Gastrocnemius medialis (tissue), 4 donors: ENCODE measurements around the gene NAV1. TPM values are rescaled to one million over a fixed set of nuclear protein-coding genes. Genes with fewer than 3 reads are reported as not detected.

Source experiments
- ATAC-seq, 2 donors: fragments of 150-250 bp; one replicate each; pipeline ENCODE4 v1.9.1; 2016
- DNase-seq, 2 donors: peaks; one replicate each; pipeline ENCODE4 v3.0.0-alpha.2; 2019
- H3K27ac ChIP-seq, 4 donors: fragments of 200-600 bp; sonication (generic); 1 replicate in 1 of 4; 2 replicates in 3 of 4; pipeline ENCODE4 v1.5.1; 2016 to 2018; ENCODE audit warnings: mild to moderate bottlenecking in 2 of 4, moderate library complexity in 1 of 4
- H3K27me3 ChIP-seq, 3 donors: fragments of 200-600 bp; sonication (generic) in 2 of 3; 1 replicate in 1 of 3; 2 replicates in 2 of 3; pipeline versions ENCODE4 v1.5.1 to v1.6.0; 2016 to 2019; ENCODE audit warnings: mild to moderate bottlenecking in 1 of 3, moderate library complexity in 1 of 3
- H3K36me3 ChIP-seq, 2 donors: fragments of 200-600 bp; sonication (generic) in 1 of 2; one replicate each; pipeline ENCODE4 v1.5.1; 2017 to 2018
- H3K4me1 ChIP-seq, 2 donors: fragments of 200-600 bp; sonication (generic) in 1 of 2; one replicate each; pipeline ENCODE4 v1.5.1; 2016 to 2017; ENCODE audit warnings: mild to moderate bottlenecking in 2 of 2
- H3K4me3 ChIP-seq, 4 donors: fragments of 200-600 bp; sonication (generic) in 3 of 4; 1 replicate in 1 of 4; 2 replicates in 3 of 4; pipeline ENCODE4 v1.5.1; 2016 to 2019; ENCODE audit warnings: mild to moderate bottlenecking in 2 of 4
- H3K9me3 ChIP-seq, 3 donors: fragments of 200-600 bp; sonication (generic) in 2 of 3; 1 replicate in 1 of 3; 2 replicates in 2 of 3; pipeline ENCODE4 v1.5.1; 2016 to 2019
- CTCF ChIP-seq, 5 experiments: fragments of 450-650 bp in 3 of 5; fragments of 200-600 bp in 2 of 5; sonication (generic) in 2 of 5; IDR thresholded peaks in 4 of 5; conservative IDR thresholded peaks in 1 of 5; 1 replicate in 4 of 5; 2 replicates in 1 of 5; pipeline ENCODE4 v1.5.1; 2016 to 2019; ENCODE audit warnings: antibody characterized with exemption in 5 of 5, mild to moderate bottlenecking in 3 of 5, moderate library complexity in 3 of 5
- POLR2A ChIP-seq, 2 donors: fragments of 450-650 bp; IDR thresholded peaks; one replicate each; pipeline ENCODE4 v1.6.1; 2017; ENCODE audit warnings: antibody characterized with exemption in 2 of 2, mild to moderate bottlenecking in 2 of 2, moderate library complexity in 2 of 2
- in situ Hi-C, 4 donors: fragments of 200-750 bp; cut with MboI; loops; one replicate each; pipeline versions ENCODE4 v1.15.0 to v1.8.0; 2017; ENCODE audit warnings: low sequenced_read_pairs in 4 of 4
- intact Hi-C: fragments of 100-400 bp; cut with DNase I; formaldehyde crosslinking; loops from one replicate; pipeline ENCODE4 v1.15.1; 2023; ENCODE audit warnings: low total_unique reads
- total RNA-seq, 4 donors: library from RNA; depleted of rRNA; stranded (reverse); fragments of >200 nt; gene quantifications; one replicate each; pipeline versions ENCODE4 v1.1.0 to v1.2.3, GENCODE V29; 2016

The NAV1 gene
- total RNA-seq, 4 donors from 2014 or later = 4.2 to 9.1 (median 7.1) TPM

- intact Hi-C loops = no loop called here
- no peaks in the 10 kb centered on the region for H3K9me3 ChIP-seq
- no peaks in the 10 kb centered on the region for H3K36me3 ChIP-seq
- TF ChIP-seq CTCF (IDR thresholded peaks at IDR 0.05 in 4 of 5, conservative IDR thresholded peaks at IDR 0.05 in 1 of 5) (no peak), POLR2A (IDR thresholded peaks at IDR 0.05) (no peak)
- DNase-seq (no peak), ATAC-seq (no peak)
- H3K4me1 ChIP-seq = peaks cover 21 to 30% of the 10 kb centered on the region in 2 donors
- in situ Hi-C loops = no loop called here
- H3K4me3 ChIP-seq = peak overlapping the region in 1 of 4 donors; percentile 0
- H3K27me3 ChIP-seq = no peaks in the 10 kb centered on the region
- H3K27ac ChIP-seq = peak overlapping the region; percentile 77 to 81 (median 79)
These were observed 34.7 kb upstream of the NAV1 start for GRCh38 chr1:201504179-201504631.

GRCh38 chr1:201504799-201505502 lies 34.0 kb upstream of the NAV1 start:
- Histone ChIP-seq H3K36me3 (no peaks in the 10 kb centered on the region), H3K27me3 (no peaks in the 10 kb centered on the region), H3K9me3 (no peaks in the 10 kb centered on the region), H3K4me1 (peaks cover 18 to 30% of the 10 kb centered on the region in 2 donors), H3K4me3 (peak overlapping the region in 3 of 4 donors; percentile 56 to 64 (median 60)), H3K27ac (peak overlapping the region; percentile 77 to 81 (median 79))
- DNase-seq = no peak
- TF ChIP-seq POLR2A (IDR thresholded peaks at IDR 0.05) (no peak), CTCF (IDR thresholded peaks at IDR 0.05 in 4 of 5, conservative IDR thresholded peaks at IDR 0.05 in 1 of 5) (no peak)
- no peak for ATAC-seq
- in situ Hi-C loops (no loop called here), intact Hi-C loops (no loop called here)

- intact Hi-C loops = no loop called here
- no peak for ATAC-seq
- H3K4me3 ChIP-seq = peak overlapping the region; percentile 56 to 64 (median 62)
- H3K27ac ChIP-seq = peak overlapping the region; percentile 77 to 81 (median 79)
- peaks cover 13 to 29% of the 10 kb centered on the region in 2 donors for H3K4me1 ChIP-seq
- TF ChIP-seq CTCF (IDR thresholded peaks at IDR 0.05 in 4 of 5, conservative IDR thresholded peaks at IDR 0.05 in 1 of 5) (no peak), POLR2A (IDR thresholded peaks at IDR 0.05) (no peak)
- H3K36me3 ChIP-seq = no peaks in the 10 kb centered on the region
- no peaks in the 10 kb centered on the region for H3K9me3 ChIP-seq
- in situ Hi-C loops = no loop called here
- no peak for DNase-seq
- no peaks in the 10 kb centered on the region for H3K27me3 ChIP-seq
These were observed 33.4 kb upstream of the NAV1 start for GRCh38 chr1:201505503-201505890.

- Histone ChIP-seq H3K27me3 (no peaks in the 10 kb centered on the region), H3K36me3 (no peaks in the 10 kb centered on the region), H3K27ac (peak overlapping the region; percentile 77 to 81 (median 79)), H3K9me3 (no peaks in the 10 kb centered on the region), H3K4me3 (peak overlapping the region; percentile 56 to 64 (median 62)), H3K4me1 (peaks cover 12 to 23% of the 10 kb centered on the region in 2 donors)
- intact Hi-C loops = no loop called here
- in situ Hi-C loops = no loop called here
- no peak for DNase-seq
- no peak for ATAC-seq
- TF ChIP-seq CTCF (IDR thresholded peaks at IDR 0.05 in 4 of 5, conservative IDR thresholded peaks at IDR 0.05 in 1 of 5) = no peak
These were observed 32.8 kb upstream of the NAV1 start for GRCh38 chr1:201506092-201506491.
